HG02763 (cell line): ENCODE data around the gene VPS54.

Source experiments
- ATAC-seq: cut with Tn5 transposase; IDR thresholded peaks from one replicate; pipeline ENCODE4 v1.9.1; 2021; ENCODE audit warnings: mild to moderate bottlenecking, moderate library complexity; ENCODE audit not compliant: unreplicated experiment

VPS54 gene

GRCh38 chr2:63875131-63875527 lies 144.1 kb downstream of the VPS54 start:
- no peak for ATAC-seq

GRCh38 chr2:63874204-63875130 lies 144.8 kb downstream of the VPS54 start:
- no peak for ATAC-seq

- ATAC-seq = no peak
These were observed 146.5 kb downstream of the VPS54 start for GRCh38 chr2:63872571-63873328.

- no peak for ATAC-seq
These were observed 147.4 kb downstream of the VPS54 start for GRCh38 chr2:63871864-63872263.

GRCh38 chr2:63870679-63871078 lies 148.5 kb downstream of the VPS54 start:
- ATAC-seq = no peak

- no peak for ATAC-seq
These were observed 153.1 kb downstream of the VPS54 start for GRCh38 chr2:63866009-63866709.

- ATAC-seq = no peak
These were observed 153.9 kb downstream of the VPS54 start for GRCh38 chr2:63865159-63865799.

GRCh38 chr2:63863707-63864106 lies 155.5 kb downstream of the VPS54 start:
- ATAC-seq = no peak

- ATAC-seq = no peak
These were observed 156.4 kb downstream of the VPS54 start for GRCh38 chr2:63862806-63863205.

- ATAC-seq = no peak
These were observed 157.9 kb downstream of the VPS54 start for GRCh38 chr2:63861220-63861822.

- ATAC-seq = no peak
These were observed 160.9 kb downstream of the VPS54 start for GRCh38 chr2:63858291-63858690.

- ATAC-seq = no peak
These were observed 163.0 kb downstream of the VPS54 start for GRCh38 chr2:63856303-63856603.

GRCh38 chr2:63855418-63856302 lies 163.6 kb downstream of the VPS54 start:
- ATAC-seq = no peak

- ATAC-seq = no peak
These were observed 165.5 kb downstream of the VPS54 start for GRCh38 chr2:63853527-63854310.

- no peak for ATAC-seq
These were observed 167.4 kb downstream of the VPS54 start for GRCh38 chr2:63851691-63852311.

- no peak for ATAC-seq
These were observed 168.6 kb downstream of the VPS54 start for GRCh38 chr2:63850649-63851048.

GRCh38 chr2:63850204-63850571 lies 169.0 kb downstream of the VPS54 start:
- ATAC-seq = no peak

- ATAC-seq = no peak
These were observed 169.6 kb downstream of the VPS54 start for GRCh38 chr2:63849381-63850203.
